Activated gamma-delta T cell treated with Interleukin-2 at 50 U/mL for 16 hours (primary cell): ENCODE data around the gene RAB3D.
A peak's percentile ranks its signal among the peaks of the same experiment; 100 is the strongest.
"Not testable (repeated sequence)": the region's sequence is repeated elsewhere in the genome, so short reads cannot be mapped to it uniquely, and the experiment has no call there.

ENCODE experiments used
- DNase-seq: peaks from one replicate; pipeline ENCODE4 v3.0.0-alpha.2; 2020

The RAB3D gene

GRCh38 chr19:11365557-11366117 lies 26.2 kb upstream of the RAB3D start:
- DNase-seq = no peak

GRCh38 chr19:11364935-11365334 lies 25.5 kb upstream of the RAB3D start:
- DNase-seq = no peak

- DNase-seq = no peak
These were observed 24.9 kb upstream of the RAB3D start for GRCh38 chr19:11364296-11364904.

DNA sequence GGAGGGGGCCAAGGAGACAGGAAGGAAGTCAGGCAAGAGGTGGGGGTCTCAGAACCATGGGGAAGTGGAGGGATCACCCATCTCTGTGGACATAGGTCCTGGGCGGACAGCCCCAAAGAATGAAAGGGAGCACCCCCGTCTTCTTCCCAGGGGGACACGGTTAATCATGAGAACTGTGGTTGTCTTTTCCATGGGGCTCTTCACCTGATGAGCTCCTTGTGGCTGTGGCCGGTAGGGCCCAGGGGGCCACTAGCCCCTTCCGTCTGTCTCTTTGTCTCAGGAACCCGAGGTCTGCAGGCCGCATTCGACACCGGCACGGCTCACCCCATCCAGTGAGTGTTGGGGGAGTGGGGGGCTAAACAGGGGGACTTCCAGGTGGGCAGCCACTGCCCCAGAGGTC lies 24.4 kb upstream of the RAB3D start:
- no peak for DNase-seq

- no peak for DNase-seq
These were observed 22.6 kb upstream of the RAB3D start for GRCh38 chr19:11361771-11362731.

GRCh38 chr19:11361037-11361770 lies 21.7 kb upstream of the RAB3D start:
- DNase-seq = no peak

GRCh38 chr19:11359421-11359820 lies 20.0 kb upstream of the RAB3D start:
- no peak for DNase-seq

- DNase-seq = no peak
These were observed 17.5 kb upstream of the RAB3D start for GRCh38 chr19:11356676-11357550.

GRCh38 chr19:11356074-11356397 lies 16.6 kb upstream of the RAB3D start:
- DNase-seq = no peak

DNA sequence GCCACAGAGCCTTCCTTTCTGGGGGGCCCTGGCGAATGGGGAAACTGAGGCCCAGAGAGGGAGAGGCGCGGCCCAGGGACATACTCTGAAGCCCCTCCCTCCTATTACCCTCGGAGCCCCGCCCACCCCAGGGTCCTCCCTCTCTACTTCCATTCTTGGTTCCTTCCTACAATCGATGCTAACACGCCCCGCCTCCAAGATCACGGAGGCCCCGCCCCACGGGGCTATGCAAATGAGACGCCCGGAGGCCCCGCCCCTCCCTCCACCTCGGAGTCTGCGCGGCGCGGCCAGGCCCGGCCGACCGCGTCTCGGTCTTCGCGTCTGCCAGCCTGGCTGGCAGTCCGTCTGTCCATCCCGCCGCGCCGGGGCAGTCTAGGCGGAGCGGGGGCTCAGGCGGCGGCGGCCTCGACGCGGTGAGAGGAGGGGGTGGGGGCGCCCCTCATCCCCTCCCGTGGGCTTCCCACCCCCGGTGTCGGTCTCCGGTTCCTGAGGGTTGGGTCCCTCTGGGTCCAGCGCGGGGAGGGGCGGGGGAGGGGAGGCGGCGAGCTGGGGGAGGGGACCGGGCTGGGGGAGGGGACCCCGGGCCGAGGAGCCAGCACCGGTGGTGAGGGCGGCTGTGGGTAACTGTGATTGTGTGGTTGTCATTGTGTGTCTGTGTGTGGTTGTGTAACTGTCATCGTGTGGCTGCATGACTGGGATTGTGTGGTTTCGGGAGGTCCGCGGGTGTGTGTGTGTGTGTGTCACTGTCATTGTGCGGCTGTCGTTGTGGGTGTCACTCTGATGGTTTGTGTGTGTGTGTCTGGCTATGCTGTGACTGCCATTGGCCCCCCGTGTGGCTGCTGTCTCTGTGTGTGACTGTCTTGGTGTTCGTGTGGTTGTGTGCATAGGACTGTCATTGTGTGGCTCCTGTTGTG lies 16.0 kb upstream of the RAB3D start, which contains the start of gene PLPPR2:
Gene PLPPR2 (plus strand): TSS at position 273 of the 914 bp plus-strand sequence. CDS start 2,242 bp downstream, outside the sequence.
- peak; percentile 76 for DNase-seq

DNA sequence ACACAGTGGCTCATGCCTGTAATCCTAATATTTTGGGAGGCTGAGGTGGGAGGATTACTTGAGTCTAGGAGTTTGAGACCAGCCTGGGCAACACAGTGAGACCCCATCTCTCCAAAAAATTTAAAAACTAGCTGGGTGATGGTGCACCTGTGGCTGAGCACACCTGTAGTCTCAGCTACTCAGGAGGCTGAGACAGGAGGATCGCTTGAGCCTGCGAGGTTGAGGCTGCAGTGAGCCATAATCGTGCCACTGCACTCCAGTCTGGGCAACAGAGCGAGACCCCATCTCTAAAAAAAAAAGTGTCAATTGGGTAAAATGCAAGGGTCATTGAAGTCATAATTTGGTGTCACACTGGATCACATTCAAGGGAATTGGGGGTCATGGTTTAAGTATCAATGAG lies 14.6 kb upstream of the RAB3D start:
- not testable (repeated sequence) for DNase-seq

- no peak for DNase-seq
These were observed 9.7 kb upstream of the RAB3D start for GRCh38 chr19:11349171-11349570.

- no peak for DNase-seq
These were observed 8.1 kb upstream of the RAB3D start for GRCh38 chr19:11347546-11348039.

DNA sequence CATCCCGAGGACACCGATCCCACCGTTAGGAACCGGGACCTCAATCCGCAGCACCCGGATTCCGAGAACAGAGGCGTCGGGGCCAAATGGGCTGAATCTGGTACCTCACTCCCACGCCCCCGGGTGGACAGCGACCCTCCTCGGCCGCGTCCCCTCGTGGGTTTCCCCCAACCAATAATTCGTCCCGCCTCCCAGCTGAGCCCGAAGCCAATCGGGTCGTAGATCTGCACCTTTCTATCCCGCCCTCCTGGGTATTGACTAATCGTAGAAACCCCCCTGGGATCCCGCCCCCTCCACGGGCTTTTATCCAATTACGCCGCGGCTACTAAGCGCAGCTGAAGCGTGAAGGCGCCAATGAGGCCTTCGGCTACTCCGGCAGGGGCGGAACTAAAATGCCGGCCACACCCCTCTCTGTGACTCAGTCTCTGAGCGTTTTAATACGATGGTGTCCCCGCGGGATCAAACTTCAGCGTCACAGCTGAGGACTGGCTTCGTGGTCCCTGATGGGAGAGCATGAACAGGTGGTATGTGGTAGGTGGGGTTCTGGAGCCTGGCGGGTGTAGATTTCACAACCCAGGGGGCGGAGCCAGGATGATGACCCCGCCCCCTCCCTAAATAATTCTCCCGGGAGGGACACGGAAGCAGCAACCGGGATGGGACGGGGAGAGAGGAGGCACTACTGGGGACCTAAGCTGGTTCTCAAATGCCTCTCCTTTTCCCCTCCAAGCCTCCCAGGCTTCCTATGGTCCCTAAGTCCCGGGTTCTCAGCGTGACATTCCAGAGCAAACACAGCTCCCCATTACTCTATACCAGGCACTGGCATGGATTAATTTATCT lies 6.9 kb upstream of the RAB3D start, which contains the start of the genes CCDC159 and TMEM205:
Gene CCDC159 (plus strand): TSS at position 416 of the 837 bp plus-strand sequence. CDS start 88 bp downstream, at position 504.
Gene TMEM205 (minus strand): TSS at position 165 of the 837 bp plus-strand sequence. CDS start 649 bp downstream, outside the sequence.
- peak; percentile 99 for DNase-seq

DNA sequence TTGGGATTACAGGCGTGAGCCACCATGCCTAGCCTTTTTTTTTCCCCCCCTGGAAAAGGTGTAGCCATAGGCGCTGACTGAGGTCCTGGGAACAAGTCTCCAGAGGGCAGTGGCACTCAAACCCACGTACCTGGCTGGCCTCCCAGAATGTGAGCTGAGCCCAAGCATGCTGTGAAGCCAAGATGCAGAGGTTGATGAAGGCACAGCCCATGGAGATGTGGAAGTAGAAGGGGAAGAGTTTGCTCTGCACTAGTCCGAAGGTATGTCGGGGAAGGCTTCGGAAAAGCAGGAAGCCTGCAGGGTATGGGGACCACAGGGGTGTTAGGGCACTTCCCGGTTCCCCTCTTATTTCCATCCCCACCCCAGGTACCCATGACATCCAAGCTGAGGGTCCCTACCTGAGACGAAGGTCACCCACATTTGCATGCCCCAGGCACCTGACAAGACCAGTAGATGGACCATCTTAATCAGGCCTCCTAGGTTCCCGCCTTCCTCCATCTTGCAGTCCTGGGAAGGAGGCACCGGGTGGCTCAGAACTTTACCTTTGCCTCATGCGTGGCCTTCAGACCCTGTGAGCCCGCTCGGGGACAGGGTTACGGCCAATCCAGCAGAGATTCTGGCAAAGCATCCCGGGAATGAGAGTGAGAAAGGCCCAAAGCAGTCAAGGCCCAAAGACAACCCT lies 5.8 kb upstream of the RAB3D start:
- DNase-seq = no peak

- no peak for DNase-seq
These were observed 3.0 kb upstream of the RAB3D start for GRCh38 chr19:11342429-11342828.

DNA sequence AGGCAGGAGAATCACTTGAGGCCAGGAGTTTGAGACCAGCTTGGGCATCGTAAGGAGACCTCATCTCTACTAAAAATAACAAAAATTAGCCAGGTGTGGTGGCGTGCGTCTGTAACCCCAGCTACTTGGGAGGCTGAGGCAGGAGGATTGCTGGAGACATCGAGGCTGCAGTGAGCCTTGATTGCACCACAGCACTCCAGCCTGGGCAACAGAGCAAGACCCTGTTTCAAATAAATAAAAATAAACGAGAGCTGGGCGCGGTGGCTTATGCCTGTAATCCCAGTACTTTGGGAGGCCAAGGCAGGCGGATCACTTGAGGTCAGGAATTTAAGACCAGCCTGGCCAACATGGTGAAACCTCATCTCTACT lies 626 bp upstream of the RAB3D start:
- DNase-seq = not testable (repeated sequence)

GRCh38 chr19:11338569-11339253 lies 746 bp downstream of the RAB3D start:
- DNase-seq = no peak
